NCI-H1105 (cell line): ENCODE data around the gene BPGM.

Source experiments
- DNase-seq: peaks from one replicate; lab custom pipeline; 2025; lab: John Stamatoyannopoulos, UW

The BPGM gene

DNA sequence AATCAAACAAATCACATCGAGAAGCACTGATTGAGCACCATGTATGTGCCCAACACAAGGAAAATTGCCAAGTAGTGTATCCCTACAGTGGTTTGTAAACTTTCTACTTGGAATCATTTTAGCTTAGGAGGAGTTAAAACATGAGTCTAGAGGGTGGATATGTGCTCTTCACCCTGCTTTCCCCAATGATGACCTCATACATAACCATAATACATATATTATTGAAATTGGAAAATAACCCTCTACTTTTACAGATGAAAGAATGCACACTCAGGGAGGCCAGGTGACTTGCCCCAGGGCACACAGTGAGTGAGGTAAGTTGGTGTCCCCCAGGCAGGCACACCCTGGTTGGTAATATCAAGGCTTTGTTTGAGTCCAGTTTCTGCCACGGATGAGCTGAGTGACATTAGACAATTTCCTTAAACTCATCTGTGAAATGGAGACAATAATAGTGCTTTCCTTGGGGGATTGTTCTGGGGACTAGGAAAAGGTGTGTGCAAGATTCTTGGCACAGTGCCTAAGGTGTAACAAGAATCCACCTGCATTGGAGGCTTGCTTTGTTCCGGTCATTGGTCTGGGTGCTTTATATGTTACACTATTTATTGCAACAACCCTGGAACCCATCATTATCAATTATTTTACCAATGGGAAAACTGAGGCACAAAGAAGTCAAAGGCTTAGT lies 50.7 kb downstream of the BPGM start:
- no peak for DNase-seq

DNA sequence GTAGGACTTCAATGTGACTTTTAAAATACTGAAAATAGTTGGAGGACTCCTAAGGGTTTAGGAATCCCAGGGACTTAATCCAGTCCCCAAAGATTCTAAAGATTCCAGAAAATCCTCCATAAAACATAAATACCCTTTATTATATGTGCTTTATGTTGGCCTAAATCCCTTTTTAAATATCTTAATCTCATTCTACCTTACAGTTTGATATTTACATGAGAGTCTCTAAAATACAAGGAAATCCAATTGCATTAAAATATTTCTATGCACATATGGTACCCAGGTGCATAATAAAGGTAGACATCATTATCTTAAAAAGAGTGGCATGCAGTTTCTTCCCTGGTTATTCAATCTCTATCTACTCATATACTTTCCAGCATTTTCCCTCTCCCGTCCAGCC lies 51.8 kb downstream of the BPGM start:
- DNase-seq: no peak

DNA sequence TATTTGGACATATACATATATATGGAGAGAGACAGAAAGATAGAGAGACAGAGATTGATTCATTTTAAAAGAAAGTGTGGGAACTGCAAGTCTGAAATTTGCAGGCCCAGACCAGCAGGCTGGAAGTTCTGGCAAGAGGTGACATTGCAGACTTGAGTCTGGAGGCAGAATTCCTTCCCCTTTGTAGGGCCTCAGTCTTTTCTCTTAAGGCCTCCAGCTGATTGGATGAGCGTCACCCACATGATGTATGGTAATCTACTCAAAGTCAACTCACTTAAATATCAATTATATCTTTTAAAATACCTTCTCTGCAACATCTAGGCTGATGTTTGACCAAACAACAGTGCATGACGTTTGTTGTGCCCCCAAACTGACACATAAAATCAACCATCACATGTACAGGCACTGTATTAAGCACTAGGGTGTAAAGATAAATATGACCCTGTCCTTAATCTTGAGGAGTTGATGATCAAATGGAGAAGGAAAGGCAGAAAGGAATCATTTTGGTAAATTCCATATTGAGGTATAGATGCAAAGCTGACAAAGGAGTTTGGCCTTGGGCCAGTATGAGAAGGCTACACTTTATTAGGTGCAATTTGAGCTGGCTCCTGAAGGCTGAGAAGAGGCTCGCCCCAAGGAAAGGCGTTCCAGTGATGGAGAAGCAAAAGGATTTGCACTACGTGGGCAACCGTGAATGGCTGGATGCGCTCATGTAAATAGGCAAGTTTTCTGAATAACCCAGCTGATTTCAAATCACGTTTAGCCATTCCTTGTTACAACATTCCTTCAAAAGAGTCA lies 52.6 kb downstream of the BPGM start:
- no peak for DNase-seq

DNA sequence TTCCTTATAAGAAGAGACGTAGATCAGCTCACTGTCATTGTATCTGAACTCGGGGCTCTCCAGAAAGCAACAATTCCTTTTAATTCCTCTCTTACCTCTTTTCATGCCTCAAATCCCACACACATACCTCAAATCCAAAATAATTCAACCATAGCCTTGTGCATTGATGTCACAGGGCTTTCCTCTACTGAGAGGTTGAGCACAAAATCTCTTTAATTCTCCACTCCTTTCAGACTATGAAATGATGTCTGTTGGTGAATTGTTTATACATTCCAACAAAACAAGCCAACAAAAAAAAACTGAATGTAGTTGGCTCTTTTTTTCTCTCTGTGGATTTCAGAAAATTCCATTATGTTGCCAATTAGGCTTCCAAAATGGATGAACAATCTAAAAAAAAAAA lies 53.2 kb downstream of the BPGM start:
- no peak for DNase-seq

DNA sequence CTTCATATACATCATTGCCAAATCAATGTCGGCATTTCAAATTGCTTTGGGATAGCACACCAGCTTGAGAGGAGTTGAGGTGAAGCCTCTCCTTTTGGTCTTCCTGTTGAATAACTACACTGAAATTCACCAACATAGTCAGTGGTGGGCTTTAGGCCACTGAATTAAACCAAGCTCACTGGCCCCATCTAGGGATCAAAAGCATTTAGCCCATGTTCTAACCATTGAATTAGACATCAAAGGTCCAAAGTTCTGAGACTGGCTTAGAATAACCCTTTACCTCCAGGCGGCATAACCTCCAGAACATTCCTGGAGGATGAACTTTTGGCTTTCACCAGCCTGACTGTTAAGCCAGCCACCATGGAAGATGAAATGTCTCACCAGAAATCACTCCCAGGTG lies 54.6 kb downstream of the BPGM start:
- DNase-seq: no peak

DNA sequence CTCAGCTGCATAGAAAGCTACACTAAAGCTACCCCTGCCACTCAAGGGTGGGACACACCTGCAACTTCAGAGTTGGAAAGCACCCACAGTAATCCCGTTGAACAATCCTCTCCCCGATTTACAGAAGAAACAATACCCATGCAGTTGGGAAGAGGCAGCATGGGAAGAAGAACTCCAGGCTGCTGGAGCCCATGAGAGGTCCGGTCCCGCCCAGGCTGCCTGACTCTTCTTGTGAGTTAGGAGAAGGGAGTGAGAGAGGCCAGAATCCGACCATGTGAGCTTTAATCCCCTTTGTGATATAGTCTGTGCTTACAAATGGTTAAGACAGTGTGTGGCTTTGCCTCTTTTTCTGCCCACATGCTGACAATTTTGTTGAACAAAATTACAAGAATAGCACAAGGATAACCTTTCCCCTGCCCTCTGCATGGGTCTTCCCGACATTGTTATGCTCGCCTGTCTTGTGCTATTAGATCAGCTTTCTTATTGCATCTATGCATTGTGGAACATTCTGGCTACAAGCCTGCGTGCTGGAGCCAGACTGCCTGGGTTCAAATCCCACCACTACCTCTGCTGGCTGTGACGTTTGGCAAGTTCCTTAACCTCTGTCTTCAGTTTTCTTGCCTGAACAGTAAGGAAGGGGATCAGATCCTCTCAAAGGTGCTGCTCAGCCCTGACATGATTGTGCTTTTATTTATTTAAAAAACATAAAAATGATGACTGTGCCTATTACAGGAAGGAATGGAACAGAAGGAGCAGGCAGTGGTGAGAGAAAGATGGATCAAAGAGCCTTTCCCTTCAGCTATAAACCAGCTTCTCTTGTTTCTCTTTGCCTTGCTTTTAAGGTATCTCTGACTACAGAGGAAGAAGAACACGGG lies 56.0 kb downstream of the BPGM start:
- no peak for DNase-seq

DNA sequence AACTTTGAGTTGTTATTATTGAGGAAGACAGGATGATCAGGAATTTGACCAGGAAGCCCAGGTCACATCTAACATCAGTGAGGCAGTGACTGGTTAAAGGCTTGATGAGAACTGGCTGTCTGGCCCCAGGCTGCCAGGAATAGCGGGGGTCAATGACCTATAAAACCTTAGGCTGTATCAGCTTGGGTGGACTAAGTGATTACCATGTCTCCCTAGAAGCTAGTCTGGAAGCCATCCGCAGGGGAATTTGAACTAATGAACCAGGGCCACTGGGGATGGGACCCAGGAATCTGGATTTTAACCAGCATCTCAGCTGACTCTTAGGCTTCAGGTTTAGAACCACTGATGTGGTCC lies 56.6 kb downstream of the BPGM start:
- no peak for DNase-seq

DNA sequence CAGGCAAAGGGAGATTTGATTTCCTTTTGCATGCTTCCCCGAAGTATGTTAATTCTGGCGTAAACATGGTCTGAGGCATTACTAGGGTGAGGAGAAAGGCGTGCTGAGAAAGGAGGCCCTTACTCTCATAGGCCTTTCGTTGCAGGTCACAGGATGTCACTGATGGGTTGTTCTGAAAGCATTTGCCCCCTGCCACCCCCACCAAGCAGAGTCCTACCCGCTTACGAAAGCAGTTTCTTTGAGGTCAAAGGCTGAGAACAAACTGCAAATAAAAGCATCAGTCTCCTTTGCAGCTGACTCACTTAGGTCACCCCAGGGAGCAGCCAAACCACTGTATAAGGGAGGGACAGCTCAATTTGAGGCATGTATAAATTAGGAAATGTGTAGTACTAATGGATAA lies 57.1 kb downstream of the BPGM start:
- no peak for DNase-seq

DNA sequence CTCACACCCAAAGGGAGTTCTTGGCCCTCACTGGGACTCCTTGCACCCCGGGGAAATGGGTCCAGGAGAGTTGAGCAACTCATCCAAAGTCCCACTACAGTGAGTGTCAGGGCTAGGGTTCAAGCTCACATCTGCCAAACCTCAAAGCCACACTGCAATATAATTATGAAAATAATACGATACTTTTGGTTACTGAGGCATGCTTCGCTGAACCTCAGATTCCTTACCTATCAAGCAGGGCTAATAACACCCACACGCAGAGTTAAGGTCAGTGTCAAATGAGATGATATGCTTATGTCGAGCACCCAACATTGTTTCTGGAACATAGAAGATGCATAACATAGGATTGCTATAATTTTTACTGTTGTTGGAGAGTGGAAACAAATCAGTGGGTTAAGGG lies 58.2 kb downstream of the BPGM start:
- no peak for DNase-seq

DNA sequence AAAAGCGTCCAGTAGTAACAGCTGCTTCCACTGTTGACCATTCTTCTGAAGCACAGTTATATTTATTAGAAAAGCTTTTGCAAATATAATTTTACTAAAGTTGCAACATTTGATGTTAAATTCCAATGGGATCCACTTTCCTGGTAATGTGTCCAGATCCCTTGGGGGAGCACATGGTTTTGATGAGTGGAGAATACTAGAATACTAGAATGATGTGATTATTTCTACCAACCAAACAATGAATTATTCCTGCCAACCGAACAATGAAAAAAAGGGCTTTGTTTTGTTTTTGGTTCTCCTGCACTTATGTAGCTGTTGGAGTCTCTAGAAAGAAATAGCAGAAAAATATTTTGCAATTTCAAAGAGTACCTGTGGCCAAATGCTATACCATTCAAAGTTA lies 59.1 kb downstream of the BPGM start:
- DNase-seq: no peak

DNA sequence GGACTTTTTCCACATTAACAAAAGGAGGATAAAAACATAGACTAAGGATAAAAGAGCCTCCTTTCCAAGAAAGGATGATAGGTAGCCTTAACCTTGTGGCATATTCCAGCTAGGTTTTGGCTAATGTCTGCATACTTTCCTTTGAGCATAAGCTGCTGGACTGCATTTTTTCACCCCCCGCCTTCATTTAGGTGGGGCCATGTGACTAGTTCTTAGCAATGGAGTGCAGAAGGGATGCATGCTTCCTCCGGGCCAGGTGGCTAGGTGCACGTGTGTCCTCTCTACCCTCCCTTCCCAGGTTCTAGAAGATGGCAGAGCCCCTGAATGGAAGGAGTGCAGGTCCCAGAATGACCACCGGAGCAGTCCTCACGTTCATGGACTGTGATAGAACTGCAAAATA lies 59.8 kb downstream of the BPGM start:
- no peak for DNase-seq

DNA sequence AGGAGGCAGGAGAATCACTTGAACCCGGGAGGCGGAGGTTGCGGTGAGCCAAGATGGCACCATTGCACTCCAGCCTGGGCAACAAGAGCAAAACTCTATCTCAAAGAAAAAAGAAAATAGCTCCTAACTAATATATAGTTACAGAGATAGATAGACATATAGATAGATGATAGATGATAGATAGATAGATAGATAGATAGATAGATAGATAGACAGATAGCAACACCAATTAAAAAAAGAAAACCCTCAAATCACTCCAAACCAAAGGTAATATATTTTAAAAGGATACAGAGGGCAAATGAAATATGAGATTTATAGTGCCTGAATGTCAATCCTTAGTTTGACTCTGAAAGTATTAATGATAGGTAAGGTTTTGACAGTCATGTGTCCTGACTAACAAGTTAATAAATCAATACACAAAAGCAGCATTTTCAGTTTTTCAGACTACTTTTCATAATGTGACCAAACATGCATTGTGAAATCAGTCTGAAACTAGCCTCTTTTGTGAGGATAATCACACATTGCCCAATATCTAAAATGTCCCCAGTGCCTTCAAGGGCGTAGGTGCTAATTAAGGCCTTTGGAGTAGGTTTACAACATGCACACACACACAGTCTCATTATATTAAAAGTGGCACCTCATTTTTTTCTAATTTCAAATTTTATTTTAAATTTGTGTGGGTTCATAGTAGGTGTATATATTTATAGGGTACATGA lies 61.2 kb downstream of the BPGM start:
- DNase-seq: no peak

DNA sequence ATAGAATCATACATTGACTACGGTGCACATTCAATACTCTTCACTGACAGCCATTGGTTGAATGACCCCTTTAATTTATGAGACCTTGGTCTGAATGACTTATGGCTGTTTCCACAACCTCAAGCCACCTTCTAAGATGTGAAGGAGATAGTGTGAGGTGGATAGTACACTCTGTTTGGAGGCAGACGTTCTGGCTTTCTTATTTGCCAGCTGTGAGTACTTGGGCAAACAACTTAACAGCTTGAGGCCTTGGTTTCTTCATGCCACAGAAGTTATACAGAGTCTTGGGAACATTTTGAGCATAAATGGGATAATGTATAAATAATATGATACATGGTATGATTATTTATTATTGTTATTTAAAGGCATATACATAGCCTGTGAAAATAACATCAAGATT lies 62.0 kb downstream of the BPGM start:
- no peak for DNase-seq

DNA sequence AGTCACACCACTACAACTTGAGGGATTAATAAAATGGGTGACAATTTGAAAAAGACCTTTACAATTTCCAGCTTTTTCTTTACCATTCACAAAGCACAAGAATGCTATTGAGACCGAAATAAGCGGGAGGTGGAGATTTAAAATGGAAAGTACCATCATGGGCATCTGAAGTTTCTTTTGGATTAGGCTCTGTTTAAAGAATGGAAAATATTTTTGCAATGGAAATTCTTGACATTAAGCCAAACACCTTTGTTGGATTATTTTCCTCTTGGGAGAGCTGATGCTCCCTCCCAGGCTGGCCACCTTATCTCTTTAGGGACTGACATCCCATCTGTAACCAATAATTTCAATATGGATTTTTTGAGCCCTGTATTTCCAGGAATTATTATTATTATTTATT lies 62.5 kb downstream of the BPGM start:
- no peak for DNase-seq

DNA sequence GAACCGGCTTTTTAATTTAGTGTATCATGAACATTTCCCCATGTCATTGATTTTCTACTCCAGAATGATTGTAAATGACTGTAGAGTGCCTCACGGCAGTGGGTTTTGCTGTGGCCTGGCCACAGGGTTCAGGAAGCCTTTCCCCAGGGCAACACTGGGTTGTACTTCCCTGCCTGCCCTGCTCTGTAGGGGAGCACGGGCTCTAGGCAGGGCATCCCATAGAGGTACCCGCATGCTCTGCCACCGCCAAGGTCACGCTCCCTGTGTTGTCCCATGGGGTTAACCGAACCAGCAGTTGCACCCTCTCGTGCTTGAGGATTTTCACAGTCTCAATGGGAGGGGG lies 63.8 kb downstream of the BPGM start:
- no peak for DNase-seq

DNA sequence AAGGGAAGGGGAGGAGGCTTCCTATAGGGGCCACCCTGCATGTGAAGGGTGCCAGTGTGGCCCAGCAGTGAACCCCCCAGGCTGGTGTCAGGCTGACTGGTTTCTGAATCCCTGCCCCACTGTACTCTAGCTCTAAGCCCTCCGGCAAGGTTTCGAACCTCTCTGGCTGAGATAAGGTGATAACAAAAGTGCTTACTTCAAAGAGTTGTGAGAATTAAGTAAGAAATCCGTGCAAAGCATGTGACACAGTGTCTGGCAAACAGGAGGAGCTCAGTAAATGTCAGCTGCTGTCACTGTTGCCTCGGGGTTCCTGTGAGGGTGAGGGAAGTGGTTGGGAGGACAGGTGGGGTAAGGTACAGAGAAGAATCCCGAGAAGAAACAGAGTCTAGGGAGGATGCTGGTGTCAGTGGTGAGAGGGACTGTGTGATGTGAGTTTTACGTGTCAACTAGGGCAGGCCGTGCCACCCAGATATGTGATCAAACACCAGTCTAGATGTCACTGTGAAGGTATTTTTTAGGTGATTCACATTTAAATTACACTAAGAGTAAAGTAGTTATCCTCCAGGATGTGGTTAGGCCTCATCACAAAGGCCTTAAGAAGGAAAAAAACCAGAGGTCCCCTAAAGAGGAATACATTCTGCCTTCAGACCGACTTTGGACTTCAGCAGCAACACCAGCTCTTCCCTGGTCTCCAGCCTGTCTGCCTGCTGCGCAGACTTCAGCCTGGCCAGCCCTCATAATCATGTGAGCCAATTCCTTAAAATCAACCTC lies 64.4 kb downstream of the BPGM start:
- no peak for DNase-seq

DNA sequence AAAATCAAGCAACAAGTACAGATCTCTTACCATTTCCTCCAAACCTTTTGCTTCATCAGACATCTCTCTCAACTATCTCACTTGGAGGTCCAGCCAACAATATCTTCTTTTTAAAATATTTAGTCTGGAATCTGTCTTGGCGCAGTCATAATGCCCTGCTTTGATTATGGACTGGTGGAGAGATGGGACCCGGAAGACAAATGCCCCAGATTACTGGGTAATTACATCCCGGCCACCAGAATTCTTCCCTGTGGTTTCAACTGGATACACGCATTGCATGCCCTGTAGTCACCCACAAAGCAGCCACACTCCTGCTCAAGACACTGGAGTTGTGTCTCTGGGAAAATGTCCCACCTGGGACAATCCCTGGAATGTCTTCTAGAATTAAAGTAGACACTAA lies 65.5 kb downstream of the BPGM start:
- no peak for DNase-seq

DNA sequence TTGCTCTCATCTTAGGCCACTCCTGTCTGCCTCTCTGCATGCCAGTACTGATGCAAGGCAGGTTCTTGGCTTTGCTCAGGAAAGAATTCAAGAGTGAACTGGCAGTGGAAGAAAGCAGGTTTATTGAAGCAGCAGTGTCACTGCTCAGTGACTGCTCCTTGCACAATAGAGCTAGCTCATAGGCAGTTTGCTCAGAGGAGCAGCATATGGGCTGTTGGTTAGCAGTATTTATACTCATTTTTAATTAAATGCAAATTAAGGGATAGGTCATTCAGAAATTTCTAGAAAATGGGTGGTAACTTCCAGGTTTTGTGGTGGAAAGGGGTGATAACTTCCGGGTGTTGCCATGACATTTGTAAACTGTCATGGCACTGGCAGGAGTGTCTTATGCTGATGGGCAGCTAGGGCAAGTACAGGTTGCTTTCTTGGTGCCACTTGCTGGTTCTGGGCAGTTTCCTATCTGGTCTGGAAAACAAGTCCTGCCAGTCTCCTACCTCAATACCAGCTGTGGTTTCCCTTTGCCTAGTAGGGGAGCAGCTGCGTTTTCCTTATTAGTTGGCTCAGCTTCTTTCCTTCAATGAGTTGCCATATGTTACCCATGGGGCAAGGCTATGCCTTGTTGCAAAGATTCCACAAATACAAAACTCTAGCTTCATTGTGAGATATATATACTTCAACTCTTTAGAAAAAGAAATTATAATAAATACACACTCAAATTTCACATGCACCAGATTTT lies 68.0 kb downstream of the BPGM start:
- DNase-seq: no peak

DNA sequence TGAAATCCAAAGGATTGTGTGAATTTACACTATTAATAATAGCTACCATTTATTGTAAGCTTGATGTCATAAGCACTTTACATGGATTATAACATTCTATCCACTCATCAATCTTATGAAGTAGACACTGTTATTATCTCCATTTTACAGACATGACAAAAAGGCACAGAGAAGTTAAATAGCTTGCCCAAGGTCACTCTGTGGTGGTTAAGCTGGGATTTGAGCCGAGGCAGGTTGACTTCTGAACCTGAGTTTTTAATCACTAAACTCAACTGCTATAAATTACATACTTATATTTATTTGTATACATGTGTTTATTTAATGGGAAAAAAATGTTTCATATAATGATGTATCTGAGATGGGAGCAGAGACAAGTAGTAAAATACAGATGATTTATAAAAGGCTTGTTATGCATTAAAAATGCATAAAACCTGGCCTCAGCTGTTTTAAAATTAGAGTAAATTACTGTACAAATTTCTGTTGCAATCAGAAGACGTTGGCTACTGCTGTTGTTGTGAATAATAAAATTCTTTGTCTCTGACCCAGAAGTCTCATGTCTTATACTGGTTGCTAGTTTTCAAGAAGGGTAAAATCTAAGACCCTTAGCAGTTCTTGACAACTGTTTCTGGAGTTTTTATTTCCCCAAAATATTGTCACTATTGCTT lies 71.7 kb downstream of the BPGM start:
- DNase-seq: no peak
